ENCODE results near the gene ZMPSTE24.
A peak's percentile ranks its signal among the peaks of the same experiment; 100 is the strongest.
"Not testable (repeated sequence)": the region's sequence is repeated elsewhere in the genome, so short reads cannot be mapped to it uniquely, and the experiment has no call there.

ZMPSTE24 gene

DNA sequence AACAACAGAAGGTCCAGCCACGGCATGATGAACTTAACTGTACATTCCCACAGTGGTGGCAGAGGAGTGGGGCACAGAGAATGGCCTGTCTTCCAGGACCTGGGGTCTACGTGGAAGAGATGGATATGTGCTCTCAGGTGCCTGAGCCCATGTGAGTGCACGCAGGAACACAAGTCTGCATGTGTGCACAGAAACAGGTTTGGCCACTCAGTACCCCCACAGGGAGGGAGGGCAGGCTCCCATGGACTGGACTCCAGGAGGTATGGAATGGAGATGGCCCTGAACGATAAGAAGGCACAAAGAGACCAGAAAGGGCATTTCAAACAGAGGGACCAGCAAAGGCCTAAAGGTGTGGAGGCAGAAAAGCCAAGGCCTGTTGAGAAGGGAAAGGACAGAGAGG lies 48.3 kb downstream of the ZMPSTE24 start:
- DNase-seq, result no peak

DNA sequence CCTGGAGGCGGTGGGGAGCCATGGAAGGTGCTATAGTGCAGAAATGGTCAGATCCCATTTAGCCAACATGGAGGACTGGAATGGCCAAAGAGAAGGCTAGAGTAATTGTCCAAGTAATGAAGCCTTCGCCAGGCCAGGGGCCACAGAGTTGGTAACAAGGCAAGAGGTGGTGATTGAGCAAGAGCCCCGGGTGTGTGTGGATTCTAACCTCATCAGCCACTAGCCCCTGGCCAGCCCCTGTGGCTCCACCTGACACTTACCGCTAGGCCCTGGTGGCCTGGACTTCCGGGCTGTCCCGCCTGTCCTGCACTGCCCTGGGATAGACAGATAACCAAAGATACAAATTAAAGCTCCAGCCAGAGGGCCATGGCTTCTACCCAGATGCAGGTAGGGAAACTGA lies 49.1 kb downstream of the ZMPSTE24 start:
- DNase-seq, result no peak

DNA sequence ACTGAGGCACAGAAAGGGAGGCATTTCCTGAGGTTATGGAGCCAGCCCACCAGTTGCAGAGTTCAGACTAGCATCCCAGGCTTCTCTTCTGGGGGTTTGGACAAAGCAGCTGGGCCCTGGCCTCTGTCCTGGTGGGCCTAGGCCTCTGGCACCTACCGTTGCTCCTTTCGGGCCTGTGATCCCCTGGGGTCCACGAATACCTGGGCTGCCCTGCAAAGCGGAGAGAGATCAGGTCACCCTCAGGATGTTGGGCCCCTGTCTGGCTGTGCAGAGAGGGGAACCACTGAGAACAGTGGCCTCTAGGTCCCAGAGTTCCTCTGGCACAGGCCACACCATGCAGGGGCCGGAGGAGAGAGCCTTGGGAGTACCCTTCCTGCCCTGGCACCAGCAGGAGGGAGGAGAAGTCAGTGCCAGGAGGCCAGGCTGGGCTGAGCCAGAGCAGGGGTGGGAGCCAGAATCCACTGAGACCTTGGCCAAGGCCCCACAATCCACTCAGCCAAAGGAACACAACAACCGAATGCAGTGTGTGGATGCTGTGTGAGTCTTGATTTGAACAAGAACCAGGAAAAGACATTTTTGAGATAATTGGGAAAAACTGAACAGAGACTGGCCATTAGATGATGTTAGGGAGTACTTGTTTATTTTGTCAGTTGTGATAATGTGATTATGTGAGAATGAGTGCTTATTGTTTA lies 50.1 kb downstream of the ZMPSTE24 start:
- no peak for DNase-seq

DNA sequence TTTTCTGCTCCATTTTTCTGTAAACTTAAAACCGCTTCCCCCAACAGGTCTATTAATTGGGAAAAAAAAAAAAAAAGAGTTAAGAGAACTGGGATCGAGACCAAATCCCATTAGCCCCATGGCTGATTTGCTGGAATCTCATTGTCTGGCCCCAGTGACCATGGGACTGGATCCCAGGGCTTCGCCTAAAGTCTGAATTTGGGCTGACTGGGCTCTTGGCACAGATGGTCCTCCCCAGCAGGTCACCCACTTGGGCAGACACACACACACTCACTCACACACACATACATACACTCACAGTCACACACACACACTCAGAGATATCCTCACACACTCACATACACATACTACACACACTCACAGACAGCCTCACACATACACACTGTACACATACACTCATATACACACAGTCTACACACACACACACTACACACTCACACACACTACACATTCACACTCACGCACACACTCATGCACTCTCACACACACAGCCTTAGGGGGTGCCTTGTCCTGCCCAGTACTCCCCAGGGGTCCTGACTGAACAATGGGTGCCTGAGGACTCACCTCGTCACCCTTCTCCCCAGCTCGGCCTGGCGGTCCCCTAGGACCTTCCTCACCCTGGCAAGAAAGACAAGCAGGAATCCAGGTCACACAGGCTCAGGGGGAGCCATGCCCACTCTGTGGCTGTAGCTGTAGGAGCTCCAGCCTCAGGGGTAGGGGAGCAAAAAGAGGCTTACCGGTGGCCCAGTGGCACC lies 51.5 kb downstream of the ZMPSTE24 start:
- DNase-seq, result no peak

DNA sequence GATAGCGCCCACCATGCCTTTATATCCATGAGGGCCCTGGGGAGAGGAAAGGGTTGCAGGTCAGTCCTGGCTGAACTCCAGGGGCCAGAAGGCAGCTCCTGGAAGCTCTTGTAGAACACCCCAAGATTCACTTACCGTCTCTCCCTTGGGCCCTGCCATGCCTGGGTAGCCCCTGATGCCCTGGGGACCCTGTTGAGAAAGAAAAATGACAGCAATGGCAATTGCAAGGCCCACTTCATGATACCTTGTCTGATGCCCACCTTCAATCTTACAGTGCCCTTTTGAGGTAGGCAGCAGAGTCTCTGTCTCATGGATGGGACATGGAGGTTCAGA lies 52.1 kb downstream of the ZMPSTE24 start:
- no peak for DNase-seq

DNA sequence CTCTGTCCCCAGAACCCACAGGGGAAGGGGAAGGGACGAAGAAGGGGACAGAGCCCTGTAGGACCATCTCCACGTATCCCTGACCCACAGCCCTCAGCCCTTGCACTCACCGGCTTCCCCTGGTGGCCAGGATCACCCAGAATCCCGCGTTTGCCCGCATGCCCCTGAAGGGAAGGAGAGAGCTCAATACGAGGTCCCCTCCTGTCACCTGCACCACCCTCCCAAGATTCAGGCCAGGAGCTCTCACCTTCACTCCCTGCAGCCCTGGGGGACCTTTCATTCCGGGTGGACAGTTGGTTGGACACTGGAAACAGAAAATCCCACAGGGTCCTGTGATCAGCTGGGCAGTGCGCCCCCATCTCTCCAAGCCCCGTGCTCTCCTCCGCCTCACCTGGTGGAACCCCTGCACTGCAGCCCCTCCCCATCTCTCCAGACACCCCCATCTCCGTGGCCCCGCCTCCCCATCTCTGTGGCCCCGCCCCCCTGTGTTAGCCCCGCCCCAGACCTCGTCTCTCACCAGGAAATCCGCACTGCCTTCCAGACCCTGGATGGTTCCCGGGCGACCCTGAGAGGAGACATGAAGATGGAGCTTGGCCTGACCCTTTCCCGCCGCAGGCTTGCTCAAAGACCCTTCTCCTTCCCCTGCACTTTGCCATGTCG lies 53.1 kb downstream of the ZMPSTE24 start:
- no peak for DNase-seq

DNA sequence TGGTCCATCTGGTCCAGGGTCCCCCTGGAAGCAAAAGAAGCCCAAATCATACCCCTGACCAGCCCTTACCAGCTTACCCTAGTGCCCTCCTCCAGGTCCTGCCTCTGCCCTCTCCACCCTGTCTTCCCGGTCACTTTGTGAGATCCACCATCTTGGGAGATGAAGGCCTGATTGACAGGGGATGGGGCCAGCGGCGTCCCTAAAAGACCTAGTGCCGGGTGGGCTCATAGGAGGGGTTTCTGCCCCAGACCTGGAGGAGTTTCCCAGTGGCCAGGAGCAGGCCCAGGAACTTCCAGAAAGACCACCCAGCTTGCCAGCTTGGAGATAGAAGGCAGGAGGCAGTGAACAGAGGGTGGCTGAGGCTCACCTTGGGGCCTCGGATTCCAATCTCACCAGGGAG lies 53.7 kb downstream of the ZMPSTE24 start:
- no peak for DNase-seq

DNA sequence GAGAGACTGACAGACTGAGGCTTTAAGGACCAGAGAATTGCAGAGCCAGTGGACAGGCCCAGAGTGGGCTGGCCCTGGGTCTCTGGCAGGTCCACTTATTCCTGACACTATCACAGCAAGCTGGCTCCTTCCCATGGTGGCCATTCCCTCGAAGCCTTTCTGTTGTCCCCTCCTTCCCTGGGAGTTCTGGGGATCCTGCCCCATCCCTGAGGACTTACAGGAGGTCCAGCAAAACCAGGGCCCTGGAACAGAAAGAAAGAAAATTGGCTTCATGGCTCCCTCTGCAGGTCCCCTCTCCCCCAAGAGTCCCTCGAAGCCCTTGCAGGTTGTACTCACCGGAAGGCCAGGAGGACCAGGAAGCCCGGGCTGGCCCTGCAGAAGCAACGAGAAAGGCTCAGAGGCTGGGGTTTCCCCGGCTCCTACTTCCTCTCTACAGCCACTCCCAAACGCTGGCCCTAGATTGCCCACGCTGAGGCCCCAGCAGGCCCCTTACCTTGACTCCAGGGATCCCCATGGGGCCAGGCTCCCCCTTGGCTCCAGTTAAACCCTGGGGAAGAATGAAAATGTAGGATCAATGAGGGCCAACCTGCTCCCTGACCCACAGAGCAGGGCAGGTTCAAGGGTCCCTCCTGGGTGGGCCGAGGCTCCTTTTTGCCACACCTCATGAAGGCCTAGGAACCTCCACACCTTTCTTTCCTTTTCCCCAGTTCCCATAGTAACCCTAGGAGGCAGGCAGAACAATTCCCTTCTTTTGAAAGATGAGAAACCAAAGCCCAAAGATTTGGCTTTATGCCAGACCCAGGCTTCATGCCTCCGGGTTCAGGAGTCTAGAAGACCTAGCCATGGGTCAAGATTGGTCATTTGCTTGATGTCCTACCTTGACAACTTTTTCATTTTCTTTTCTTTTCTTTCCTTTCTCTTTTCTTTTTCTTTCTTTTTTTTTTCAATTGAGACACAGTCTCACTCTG lies 54.5 kb downstream of the ZMPSTE24 start:
- no peak for DNase-seq

DNA sequence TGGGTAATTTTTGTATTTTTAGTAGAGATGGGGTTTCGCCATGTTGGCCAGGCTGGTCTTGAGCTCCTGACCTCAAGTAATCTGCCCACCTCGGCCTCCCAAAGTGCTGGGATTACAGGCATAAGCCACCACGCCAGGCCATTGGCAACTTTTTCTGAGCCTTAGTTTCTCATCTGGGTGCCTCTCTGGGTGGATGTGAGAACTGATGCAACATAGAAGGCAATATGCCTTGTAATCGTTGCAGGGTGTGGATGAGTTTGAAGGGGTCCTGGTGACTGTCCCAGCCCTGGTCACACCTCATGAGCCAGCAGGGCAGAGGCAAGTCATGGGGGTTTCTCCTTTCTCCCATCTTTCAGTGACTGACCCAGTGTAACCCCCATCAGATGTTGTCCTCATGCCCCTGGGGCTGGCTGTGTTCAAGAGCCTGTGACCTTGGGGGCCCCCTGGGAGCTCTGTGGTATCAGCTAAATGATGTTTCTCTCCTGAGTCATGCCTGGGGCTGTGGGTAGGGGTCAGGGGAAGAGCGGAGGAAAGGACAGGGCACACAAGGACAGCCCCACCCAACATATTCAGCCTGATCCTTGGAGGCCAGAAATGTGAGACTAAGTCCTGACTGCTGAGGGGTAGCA lies 55.4 kb downstream of the ZMPSTE24 start:
- DNase-seq, result no peak

DNA sequence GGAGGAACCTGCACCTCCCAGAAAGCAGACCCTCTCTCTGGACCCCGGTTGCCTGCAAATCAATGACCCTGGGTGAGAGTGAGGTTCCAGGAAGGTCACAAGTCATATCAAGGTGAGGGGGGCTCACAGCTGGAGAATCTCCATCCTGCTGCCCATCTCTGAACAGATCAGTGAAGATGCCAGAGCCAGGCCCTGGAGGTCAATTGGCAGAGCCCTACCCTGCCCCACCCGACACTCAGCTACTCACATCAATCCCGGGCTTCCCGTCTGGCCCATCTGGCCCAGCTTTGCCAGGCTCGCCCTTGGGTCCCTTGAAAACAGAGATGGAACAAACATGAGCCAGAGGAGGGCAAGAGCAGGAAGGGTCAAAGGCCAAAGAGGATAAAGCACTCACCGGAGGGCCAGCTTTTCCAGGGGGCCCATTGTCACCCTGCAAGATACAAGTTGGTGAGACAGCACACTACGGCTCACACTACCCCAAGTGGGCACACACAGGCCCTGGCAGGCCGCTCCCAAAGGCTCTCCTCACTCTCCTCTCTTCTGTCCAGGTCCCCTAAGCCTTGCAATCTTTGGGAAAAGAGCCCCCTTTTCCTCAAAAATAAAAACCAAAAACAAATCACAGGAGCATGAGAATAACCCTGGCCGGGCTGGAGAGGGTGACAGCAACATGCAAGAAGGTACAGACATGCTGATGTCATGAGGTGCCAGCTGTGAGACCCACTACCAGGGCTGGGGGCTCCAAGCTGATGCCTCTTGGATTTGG lies 56.1 kb downstream of the ZMPSTE24 start:
- DNase-seq, result no peak

DNA sequence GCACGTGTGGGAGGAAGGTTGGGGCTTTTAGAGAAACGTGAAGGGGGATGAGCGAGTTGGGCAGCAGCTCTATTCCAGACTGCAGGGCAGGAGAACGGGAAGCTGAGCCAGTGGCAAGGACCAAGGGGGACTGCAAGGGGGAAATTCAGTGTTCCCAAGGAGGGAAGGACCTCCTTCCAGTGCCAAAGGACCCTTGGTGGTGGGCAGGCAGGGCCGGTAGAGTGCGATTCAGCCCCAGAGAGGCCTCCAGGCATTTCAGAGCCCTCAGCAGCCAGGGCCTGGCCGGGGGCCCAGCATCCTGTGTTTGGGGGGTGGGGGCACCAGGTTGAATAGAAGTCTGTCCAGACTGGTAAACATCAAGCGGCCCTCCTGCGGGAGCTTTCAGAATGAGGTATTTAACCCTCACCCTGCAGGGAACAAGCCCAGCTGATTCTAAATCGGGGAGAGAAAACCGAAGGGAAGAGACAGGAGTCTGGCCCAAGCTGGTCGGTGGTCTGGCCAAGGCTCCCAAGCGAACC lies 56.7 kb downstream of the ZMPSTE24 start:
- no peak for DNase-seq

DNA sequence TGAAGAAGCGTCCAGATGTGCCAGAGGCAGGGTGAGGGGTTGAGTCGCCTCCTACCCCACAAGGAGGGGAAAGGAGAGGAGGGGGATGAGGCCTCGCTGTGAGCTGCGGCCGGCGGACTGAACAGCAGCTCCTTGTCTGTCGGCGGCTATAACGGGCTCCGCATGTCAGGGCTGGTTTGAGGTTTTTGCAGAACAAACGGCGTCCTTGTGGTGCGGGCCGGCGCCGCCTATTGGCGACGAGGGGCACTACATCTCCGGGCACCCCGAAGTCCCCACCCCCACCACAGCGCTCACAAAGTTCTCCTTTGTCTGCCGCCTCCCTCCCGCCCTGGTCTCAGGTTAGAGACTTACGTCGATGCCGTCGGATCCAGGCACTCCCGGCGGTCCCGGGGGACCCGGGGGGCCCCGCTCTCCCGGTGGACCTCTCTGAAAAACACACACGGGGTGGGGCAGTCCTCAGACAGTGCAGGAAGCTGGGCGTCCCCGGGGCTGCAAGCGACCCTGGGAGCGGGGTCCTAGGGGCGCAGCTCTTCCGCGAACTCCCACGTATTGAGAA lies 57.3 kb downstream of the ZMPSTE24 start:
- DNase-seq, result peak; percentile 45

DNA sequence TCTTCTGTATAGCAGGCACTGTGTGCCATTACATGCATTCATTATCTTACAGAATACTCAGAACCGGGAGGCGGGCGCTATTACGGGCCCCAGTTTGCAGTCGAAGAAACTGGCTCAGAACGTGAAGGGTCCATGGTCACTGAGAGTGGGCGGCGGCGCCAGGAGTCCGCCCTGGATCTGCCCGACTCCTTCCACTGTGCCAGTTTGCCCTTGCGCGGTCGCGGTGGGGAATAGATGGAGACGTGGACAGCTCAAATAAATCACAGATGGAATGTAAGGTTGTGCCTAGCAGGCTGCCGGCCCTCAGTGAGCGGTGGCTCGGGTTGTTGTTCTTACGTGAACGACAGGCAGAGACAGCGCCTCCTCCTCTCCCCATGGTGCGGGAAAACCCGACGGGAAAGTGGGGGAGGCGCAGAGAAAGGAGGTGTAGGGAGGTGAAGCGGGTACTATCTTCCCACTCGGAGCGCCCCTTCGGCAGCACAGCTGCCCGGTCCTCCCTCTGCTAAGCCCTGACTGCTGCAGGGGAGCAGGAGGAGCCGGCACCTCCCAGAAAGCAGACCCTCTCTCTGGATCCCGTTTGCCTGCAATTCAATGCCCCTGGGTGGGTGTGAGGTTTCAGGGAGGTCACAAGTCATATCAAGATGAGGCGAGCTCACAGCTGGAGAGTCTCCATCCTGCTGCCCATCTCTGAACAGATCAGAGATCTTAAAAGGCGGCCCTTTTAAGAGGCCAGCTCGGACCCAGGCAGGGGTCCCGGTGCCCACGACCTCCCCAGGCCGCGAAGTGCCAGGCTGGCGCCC lies 58.0 kb downstream of the ZMPSTE24 start:
- no peak for DNase-seq

DNA sequence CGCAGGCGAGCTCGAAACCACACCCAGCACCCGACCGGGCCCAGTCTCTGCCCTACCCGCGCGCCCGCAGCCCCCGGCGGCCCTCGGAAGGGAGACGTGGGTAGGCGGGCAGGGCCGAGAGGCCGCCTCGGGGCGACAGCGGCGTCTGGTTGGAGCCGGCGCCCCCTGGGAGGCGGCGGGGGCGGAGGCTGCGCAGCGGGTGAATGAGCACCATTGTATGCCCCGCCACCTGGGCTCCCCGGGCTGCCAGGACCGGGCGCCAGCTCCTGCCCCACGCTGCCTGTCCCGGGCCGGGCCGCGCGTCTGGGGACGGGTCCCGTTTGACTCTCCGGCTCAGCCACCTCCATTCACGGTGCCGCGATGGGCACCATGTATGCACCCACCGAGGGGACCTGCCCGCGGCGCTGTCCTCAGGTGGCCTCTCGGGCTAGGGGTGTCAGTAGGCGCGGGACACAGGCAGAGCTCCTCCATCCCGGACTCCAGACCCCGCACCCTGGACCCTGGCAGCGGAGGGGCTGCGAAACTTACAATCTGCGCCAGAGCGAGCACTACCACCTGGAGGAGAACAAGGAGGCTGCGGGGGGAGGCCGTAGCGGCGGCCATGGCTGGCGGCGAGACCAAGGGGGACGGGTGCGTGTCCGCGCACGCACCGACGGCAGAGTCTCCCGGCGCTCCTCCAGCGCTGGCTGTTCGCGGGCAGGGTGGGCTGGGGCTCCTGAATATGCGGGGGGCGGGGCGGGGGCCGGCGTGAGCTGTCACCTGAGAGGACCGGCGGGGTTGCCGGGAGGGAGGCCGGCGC lies 58.8 kb downstream of the ZMPSTE24 start, which contains the start of gene COL9A2:
Gene COL9A2, minus strand, starts transcription at position 692 of the 799 bp plus-strand sequence. Its CDS starts 89 bp downstream, at position 603.
- no peak for DNase-seq

DNA sequence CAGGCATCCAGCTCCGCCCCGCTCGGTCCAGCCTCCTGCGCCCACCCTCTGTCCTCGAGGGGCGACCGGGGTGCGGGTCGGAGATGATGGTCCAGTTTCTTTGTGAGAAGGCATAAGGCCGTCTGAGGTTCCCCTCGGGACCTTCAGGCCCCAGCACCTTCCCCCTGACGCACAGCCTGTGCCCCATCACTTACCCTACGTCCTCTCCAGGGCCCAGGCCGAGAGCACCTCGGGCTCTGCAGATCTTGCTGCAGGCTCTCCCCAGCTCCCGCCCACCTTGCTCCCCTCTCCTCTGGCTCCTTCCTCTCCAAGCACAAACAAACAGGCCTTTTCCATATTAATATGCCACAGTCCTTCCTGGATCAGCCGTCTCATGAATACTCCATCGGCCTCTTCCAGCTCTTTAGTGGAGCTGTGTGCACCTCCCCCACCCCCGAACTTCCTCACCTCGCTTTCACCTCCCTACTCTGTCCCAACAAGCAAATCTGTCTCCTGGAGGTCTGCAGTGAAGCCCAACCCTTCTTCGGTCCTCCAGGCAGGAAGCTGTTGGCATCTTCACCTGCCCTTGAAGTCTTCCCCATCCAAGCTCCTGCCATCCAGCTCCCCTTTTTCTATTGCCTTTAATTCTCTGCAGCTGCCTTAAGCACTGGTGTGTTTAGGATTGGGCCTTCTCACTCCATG lies 59.5 kb downstream of the ZMPSTE24 start:
- no peak for DNase-seq

DNA sequence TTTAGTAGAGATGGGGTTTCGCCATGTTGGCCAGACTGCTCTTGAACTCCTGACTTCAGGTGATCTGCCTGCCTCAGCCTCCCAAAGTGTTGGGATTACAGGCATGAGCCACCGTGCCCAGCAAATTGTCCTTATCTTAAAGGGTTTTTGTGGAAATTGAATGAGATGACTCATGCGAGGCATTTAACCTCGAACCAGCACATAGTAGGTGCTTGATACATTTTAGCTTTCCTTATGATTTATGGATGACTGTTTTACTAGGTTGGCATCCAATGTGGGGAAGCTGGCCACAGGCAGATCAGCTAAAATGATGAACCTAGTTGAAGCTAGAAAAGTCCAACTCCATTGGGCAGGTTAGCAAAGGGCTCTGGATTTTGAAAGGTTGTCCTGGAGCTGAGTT lies 60.4 kb downstream of the ZMPSTE24 start:
- DNase-seq, result no peak

DNA sequence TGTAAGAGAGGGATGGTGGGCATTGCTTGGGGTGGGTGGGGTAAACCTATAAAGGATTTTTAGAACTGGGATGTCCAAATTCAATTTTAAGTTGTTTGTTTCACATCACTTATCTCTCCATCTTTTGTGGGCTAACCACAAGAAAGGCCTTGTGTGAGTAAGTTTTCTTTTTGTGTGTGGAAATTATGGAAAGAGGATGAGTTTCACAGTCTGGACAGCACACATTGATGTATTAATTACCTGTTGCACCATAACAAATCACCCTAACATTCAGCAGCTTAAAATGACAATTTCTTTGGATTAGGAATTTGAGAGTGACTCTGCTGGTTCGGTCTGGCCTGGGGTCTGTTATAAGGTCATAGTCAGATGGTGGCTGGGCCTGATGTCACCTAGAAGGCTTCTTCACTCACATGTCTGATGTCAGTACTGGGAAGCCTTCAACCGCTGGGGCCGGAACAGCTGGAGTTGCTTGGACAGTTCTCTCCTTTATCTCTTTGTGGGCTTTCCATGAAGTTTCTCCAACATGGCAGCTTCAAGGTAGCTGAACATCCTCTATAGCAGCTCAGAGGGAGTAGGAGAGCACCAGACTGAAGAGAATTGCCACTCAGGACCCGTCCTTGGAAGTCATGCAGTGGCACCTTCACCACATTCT lies 61.1 kb downstream of the ZMPSTE24 start:
- DNase-seq, result no peak

DNA sequence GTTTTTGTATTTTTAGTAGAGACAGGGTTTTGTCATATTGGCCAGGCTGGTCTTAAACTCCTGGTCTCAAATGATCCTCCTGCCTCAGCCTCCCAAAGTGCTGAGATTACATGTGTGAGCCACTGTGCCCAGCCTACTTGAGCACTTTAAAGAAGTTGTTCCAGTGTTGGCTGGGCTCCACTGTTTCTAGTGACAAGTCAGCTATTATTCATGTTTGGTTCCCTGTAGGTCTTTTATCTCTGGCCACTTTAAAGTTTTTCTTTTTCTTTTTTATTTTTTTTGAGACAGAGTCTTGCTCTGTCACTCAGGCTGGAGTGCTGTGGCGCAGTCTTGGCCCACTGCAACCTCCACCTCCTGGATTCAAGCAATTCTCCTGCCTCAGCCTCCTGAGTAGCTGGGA lies 73.4 kb downstream of the ZMPSTE24 start:
- not testable (repeated sequence) for DNase-seq
